ENCODE results near the gene FSTL3.

DNA sequence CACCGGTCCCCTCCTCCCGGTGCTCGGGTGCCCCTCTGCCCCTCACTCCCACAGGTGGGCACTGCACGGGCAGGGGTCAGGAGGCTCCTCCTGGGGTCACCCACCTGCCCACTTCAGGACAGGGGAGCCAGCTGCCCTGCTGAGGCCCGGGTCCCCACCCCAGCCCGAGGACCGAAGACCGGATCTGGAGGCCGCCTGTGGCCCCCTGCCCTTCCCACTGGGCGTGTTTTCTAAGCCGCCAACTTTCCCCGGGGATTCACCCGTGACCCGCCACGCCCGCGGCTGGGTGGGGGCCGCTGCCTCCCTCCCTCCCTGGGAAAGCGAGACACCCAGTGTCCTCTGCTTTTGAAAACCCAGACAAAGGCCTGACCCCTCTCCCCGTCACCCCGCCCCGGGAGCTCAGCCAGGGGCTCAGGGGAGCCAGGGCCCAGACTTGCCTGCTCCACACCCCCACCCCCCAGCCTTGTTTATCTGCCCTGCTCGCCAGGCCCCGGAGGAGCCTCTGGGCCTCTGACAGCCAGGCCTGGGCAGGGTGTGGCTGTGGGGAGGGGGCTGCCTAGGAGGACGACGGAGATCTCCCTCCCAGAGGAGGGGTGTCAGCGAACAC lies 33.9 kb downstream of the FSTL3 start:
- TF ChIP-seq POLR2AphosphoS5 (IDR thresholded peaks at IDR 0.05; ENCODE audit: low read depth, low read length): no peak
- TF ChIP-seq, protein P1, sequence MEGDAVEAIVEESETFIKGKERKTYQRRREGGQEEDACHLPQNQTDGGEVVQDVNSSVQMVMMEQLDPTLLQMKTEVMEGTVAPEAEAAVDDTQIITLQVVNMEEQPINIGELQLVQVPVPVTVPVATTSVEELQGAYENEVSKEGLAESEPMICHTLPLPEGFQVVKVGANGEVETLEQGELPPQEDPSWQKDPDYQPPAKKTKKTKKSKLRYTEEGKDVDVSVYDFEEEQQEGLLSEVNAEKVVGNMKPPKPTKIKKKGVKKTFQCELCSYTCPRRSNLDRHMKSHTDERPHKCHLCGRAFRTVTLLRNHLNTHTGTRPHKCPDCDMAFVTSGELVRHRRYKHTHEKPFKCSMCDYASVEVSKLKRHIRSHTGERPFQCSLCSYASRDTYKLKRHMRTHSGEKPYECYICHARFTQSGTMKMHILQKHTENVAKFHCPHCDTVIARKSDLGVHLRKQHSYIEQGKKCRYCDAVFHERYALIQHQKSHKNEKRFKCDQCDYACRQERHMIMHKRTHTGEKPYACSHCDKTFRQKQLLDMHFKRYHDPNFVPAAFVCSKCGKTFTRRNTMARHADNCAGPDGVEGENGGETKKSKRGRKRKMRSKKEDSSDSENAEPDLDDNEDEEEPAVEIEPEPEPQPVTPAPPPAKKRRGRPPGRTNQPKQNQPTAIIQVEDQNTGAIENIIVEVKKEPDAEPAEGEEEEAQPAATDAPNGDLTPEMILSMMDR (IDR thresholded peaks at IDR 0.05): no peak
- no peak for TF ChIP-seq RCOR1 (IDR thresholded peaks at IDR 0.05; ENCODE audit: low read length)
- TF ChIP-seq, protein P2, sequence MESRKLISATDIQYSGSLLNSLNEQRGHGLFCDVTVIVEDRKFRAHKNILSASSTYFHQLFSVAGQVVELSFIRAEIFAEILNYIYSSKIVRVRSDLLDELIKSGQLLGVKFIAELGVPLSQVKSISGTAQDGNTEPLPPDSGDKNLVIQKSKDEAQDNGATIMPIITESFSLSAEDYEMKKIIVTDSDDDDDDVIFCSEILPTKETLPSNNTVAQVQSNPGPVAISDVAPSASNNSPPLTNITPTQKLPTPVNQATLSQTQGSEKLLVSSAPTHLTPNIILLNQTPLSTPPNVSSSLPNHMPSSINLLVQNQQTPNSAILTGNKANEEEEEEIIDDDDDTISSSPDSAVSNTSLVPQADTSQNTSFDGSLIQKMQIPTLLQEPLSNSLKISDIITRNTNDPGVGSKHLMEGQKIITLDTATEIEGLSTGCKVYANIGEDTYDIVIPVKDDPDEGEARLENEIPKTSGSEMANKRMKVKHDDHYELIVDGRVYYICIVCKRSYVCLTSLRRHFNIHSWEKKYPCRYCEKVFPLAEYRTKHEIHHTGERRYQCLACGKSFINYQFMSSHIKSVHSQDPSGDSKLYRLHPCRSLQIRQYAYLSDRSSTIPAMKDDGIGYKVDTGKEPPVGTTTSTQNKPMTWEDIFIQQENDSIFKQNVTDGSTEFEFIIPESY (IDR thresholded peaks at IDR 0.05; ENCODE audit: borderline replicate concordance, low read depth): no peak
- no peak for TF ChIP-seq EP300 (IDR thresholded peaks at IDR 0.05; ENCODE audit: borderline replicate concordance in 1 of 2, low read depth in 1 of 2, low read length in 1 of 2)
- TF ChIP-seq NRF1 (IDR thresholded peaks at IDR 0.05; ENCODE audit: low read depth, low read length): no peak
- no peak for TF ChIP-seq FOXJ3 (CRISPR knock-in tag; IDR thresholded peaks at IDR 0.05)
- TF ChIP-seq TCF12 (IDR thresholded peaks at IDR 0.05): no peak
- TF ChIP-seq MXI1 (IDR thresholded peaks at IDR 0.05; ENCODE audit: low read depth, low read length): no peak
- TF ChIP-seq RAD21 (IDR thresholded peaks at IDR 0.05; ENCODE audit: low read length): no peak
